HEK293 (cell line): ENCODE data around the gene PTPRG.

ENCODE experiments used
- CTCF ChIA-PET: fragments of 350-600 bp; formaldehyde crosslinking; extraction: SDS; loops from one replicate; lab custom pipeline; 2021; ENCODE audit warnings: antibody characterized with exemption; lab: Yijun Ruan, JAX
- POLR2A ChIA-PET: fragments of 300-600 bp; formaldehyde crosslinking; extraction: SDS; loops from one replicate; lab custom pipeline; 2020; ENCODE audit warnings: antibody characterized with exemption, inconsistent platforms; lab: Yijun Ruan, JAX
- H3K27ac ChIP-seq: fragments of 200-500 bp; sonication (Bioruptor generic); 2 replicates; pipeline ENCODE4 v1.5.1; 2014; ENCODE audit warnings: low read depth, low read length, control low read depth, inconsistent platforms; ENCODE audit errors: extremely low read depth
- H3K36me3 ChIP-seq, 2 experiments: fragments of 200-500 bp in 1 of 2; sonication (Bioruptor generic) in 1 of 2; 1 replicate in 1 of 2; 2 replicates in 1 of 2; pipeline ENCODE4 v1.5.1; 2014 to 2017; ENCODE audit warnings: inconsistent platforms in 2 of 2, low read length in 2 of 2; ENCODE audit not compliant: control insufficient read depth in 2 of 2, insufficient read depth in 1 of 2
- H3K4me1 ChIP-seq: fragments of 200-500 bp; sonication (Bioruptor generic); 2 replicates; pipeline ENCODE4 v1.5.1; 2014; ENCODE audit warnings: mild to moderate bottlenecking, low read length, inconsistent platforms; ENCODE audit not compliant: control insufficient read depth, insufficient read depth
- H3K4me3 ChIP-seq: 2 replicates; pipeline ENCODE4 v1.5.1; 2011; ENCODE audit warnings: low read depth, mild to moderate bottlenecking, control low read depth, low read length, moderate library complexity
- H3K9me3 ChIP-seq: fragments of 200-500 bp; sonication (Bioruptor generic); 2 replicates; pipeline ENCODE4 v1.5.1; 2014; ENCODE audit warnings: low read depth, low read length, inconsistent platforms; ENCODE audit not compliant: control insufficient read depth, insufficient read depth
- GLI4 ChIP-seq: fragments of 450-650 bp; formaldehyde crosslinking; IDR thresholded peaks from 2 replicates; pipeline ENCODE4 v1.5.1; 2016; ENCODE audit warnings: missing biosample characterization, missing genetic modification characterization
- MEIS1 ChIP-seq: sonication (generic); formaldehyde crosslinking; IDR thresholded peaks from 2 replicates; pipeline ENCODE4 v1.8.1; 2022; ENCODE audit warnings: missing genetic modification reagents, mild to moderate bottlenecking, borderline replicate concordance
- PRDM1 ChIP-seq: fragments of 450-650 bp; formaldehyde crosslinking; IDR thresholded peaks from 2 replicates; pipeline ENCODE4; 2016; ENCODE audit warnings: missing biosample characterization, missing genetic modification characterization
- PRDM6 ChIP-seq: fragments of 450-650 bp; formaldehyde crosslinking; IDR thresholded peaks from 2 replicates; pipeline ENCODE4 v1.5.1; 2017; ENCODE audit warnings: missing biosample characterization, missing genetic modification characterization
- RBAK ChIP-seq: fragments of 450-650 bp; formaldehyde crosslinking; IDR thresholded peaks from 2 replicates; pipeline ENCODE4 v1.5.1; 2016; ENCODE audit warnings: missing biosample characterization, missing genetic modification characterization
- ZFHX2 ChIP-seq: fragments of 450-650 bp; formaldehyde crosslinking; conservative IDR thresholded peaks from 2 replicates; pipeline ENCODE4 v1.5.1; 2016; ENCODE audit warnings: missing biosample characterization, missing genetic modification characterization
- ZNF10 ChIP-seq: fragments of 450-650 bp; formaldehyde crosslinking; IDR thresholded peaks from 2 replicates; pipeline ENCODE4 v1.5.1; 2017; ENCODE audit warnings: missing biosample characterization, missing genetic modification characterization
- ZNF138 ChIP-seq: fragments of 450-650 bp; formaldehyde crosslinking; IDR thresholded peaks from 2 replicates; pipeline ENCODE4 v1.5.1; 2016; ENCODE audit warnings: missing biosample characterization, missing genetic modification characterization, borderline replicate concordance
- ZNF140 ChIP-seq: fragments of 450-650 bp; formaldehyde crosslinking; IDR thresholded peaks from 2 replicates; pipeline ENCODE4 v1.5.1; 2016; ENCODE audit warnings: missing biosample characterization, missing genetic modification characterization
- ZNF202 ChIP-seq: fragments of 450-650 bp; formaldehyde crosslinking; IDR thresholded peaks from 2 replicates; pipeline ENCODE4 v1.5.1; 2016; ENCODE audit warnings: missing biosample characterization, missing genetic modification characterization, borderline replicate concordance
- ZNF274 ChIP-seq, 2 experiments: fragments of 200-500 bp in 1 of 2; fragments of 450-650 bp in 1 of 2; sonication (Bioruptor generic) in 1 of 2; formaldehyde crosslinking in 1 of 2; IDR thresholded peaks; 2 replicates each; pipeline versions ENCODE4 v1.5.1 to v1.6.1; 2014 to 2016; ENCODE audit warnings: borderline replicate concordance in 1 of 2, inconsistent platforms in 1 of 2, low read length in 1 of 2, missing biosample characterization in 1 of 2, missing genetic modification characterization in 1 of 2
- ZNF354C ChIP-seq: fragments of 450-650 bp; formaldehyde crosslinking; IDR thresholded peaks from 2 replicates; pipeline ENCODE4 v1.5.1; 2016; ENCODE audit warnings: missing biosample characterization, missing genetic modification characterization, low read depth, borderline replicate concordance
- ZNF398 ChIP-seq: fragments of 450-650 bp; formaldehyde crosslinking; IDR thresholded peaks from 2 replicates; pipeline ENCODE4 v1.5.1; 2017; ENCODE audit warnings: missing biosample characterization, missing genetic modification characterization
- ZNF426 ChIP-seq: fragments of 450-650 bp; formaldehyde crosslinking; IDR thresholded peaks from 2 replicates; pipeline ENCODE4 v1.5.1; 2017; ENCODE audit warnings: missing biosample characterization, missing genetic modification characterization, mild to moderate bottlenecking, inconsistent platforms, moderate library complexity
- ZNF514 ChIP-seq: fragments of 450-650 bp; formaldehyde crosslinking; IDR thresholded peaks from 2 replicates; pipeline ENCODE4 v1.5.1; 2016; ENCODE audit warnings: missing biosample characterization, missing genetic modification characterization
- ZNF610 ChIP-seq: fragments of 450-650 bp; formaldehyde crosslinking; IDR thresholded peaks from 2 replicates; pipeline ENCODE4 v1.5.1; 2016; ENCODE audit warnings: missing biosample characterization, missing genetic modification characterization, borderline replicate concordance
- ZNF621 ChIP-seq: fragments of 450-650 bp; formaldehyde crosslinking; IDR thresholded peaks from 2 replicates; pipeline ENCODE4 v1.5.1; 2017; ENCODE audit warnings: missing biosample characterization, missing genetic modification characterization
- ZNF677 ChIP-seq: fragments of 450-650 bp; IDR thresholded peaks from 2 replicates; pipeline ENCODE4 v1.5.0; 2018; ENCODE audit warnings: missing biosample characterization, mild to moderate bottlenecking, missing genetic modification characterization, moderate library complexity
- ZNF768 ChIP-seq: fragments of 450-650 bp; formaldehyde crosslinking; IDR thresholded peaks from 2 replicates; pipeline ENCODE4 v1.5.1; 2018; ENCODE audit warnings: missing biosample characterization, mild to moderate bottlenecking, missing genetic modification characterization
- ZSCAN5A ChIP-seq: fragments of 450-650 bp; formaldehyde crosslinking; IDR thresholded peaks from 2 replicates; pipeline ENCODE4 v1.5.1; 2016; ENCODE audit warnings: missing biosample characterization, missing genetic modification characterization
- TF ChIP-seq, protein P1 (sequence below): fragments of 450-650 bp; formaldehyde crosslinking; IDR thresholded peaks from 2 replicates; pipeline ENCODE4 v1.5.1; 2016; ENCODE audit warnings: missing biosample characterization, missing genetic modification characterization

Gene PTPRG

DNA sequence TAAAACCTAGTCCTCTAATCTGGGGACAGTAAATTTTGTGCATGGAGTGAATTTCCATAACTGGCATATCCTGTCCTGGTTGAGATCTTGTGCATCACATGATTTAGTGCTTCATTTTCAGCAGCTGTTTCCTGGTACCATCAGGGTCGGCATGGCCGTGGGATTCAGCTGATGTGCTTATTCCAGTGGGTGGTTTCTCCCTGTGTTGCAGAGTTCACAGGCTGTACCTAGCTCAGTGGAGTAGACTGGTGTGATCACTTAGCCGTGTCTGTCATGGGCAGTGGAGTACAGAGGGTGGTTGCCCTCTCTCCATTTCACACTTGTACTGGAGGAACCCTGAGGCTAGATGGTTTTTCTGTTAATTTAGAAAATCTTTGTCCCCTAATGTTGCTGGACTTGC lies 228.5 kb downstream of the PTPRG start:
- no peaks in the 10 kb centered on the region; the same call in 1 of the 2 replicates for H3K4me1 ChIP-seq
- TF ChIP-seq, protein P1, sequence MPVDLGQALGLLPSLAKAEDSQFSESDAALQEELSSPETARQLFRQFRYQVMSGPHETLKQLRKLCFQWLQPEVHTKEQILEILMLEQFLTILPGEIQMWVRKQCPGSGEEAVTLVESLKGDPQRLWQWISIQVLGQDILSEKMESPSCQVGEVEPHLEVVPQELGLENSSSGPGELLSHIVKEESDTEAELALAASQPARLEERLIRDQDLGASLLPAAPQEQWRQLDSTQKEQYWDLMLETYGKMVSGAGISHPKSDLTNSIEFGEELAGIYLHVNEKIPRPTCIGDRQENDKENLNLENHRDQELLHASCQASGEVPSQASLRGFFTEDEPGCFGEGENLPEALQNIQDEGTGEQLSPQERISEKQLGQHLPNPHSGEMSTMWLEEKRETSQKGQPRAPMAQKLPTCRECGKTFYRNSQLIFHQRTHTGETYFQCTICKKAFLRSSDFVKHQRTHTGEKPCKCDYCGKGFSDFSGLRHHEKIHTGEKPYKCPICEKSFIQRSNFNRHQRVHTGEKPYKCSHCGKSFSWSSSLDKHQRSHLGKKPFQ (tag by site-specific recombination): peak; percentile 67
- no peak for TF ChIP-seq ZNF274 (IDR thresholded peaks at IDR 0.05; ENCODE audit: low read length)
- TF ChIP-seq ZNF274 (tag by site-specific recombination; IDR thresholded peaks at IDR 0.05; ENCODE audit: borderline replicate concordance): no peak
- no peak for TF ChIP-seq ZNF768 (tag by site-specific recombination)
- TF ChIP-seq ZFHX2 (tag by site-specific recombination): 0 out of 2 replicates have a peak, but pooled peaks have one; percentile 14
- TF ChIP-seq ZNF140 (tag by site-specific recombination): no peak
- CTCF ChIA-PET: no interaction called here

GRCh38 chr3:61790411-61790810 lies 229.0 kb downstream of the PTPRG start:
- H3K27ac ChIP-seq: no peak overlapping the region
- H3K4me1 ChIP-seq: no peaks in the 10 kb centered on the region; the same call in 1 of the 2 replicates
- CTCF ChIA-PET: no interaction called here
- POLR2A ChIA-PET: interaction anchor here (0.7 kb wide), 1 partner anchor 90 kb away, joined by 3 read pairs; no protein-coding TSS in a partner anchor
- TF ChIP-seq ZNF138 (no peak), PRDM6 (tag by site-specific recombination) (peak; percentile 44; the same call in 1 of the 2 replicates)
- H3K4me3 ChIP-seq: no peak overlapping the region
- H3K9me3 ChIP-seq: no peaks in the 10 kb centered on the region
- no peaks in the 10 kb centered on the region for H3K36me3 ChIP-seq

More for the DNA sequence above, 228.5 kb downstream of the PTPRG start:
- Histone ChIP-seq H3K27ac (no peak overlapping the region), H3K4me3 (no peak overlapping the region), H3K36me3 (no peaks in the 10 kb centered on the region), H3K9me3 (no peaks in the 10 kb centered on the region)
- POLR2A ChIA-PET: interaction anchor here (0.7 kb wide), 1 partner anchor 91 kb away, joined by 3 read pairs; no protein-coding TSS in a partner anchor

DNA sequence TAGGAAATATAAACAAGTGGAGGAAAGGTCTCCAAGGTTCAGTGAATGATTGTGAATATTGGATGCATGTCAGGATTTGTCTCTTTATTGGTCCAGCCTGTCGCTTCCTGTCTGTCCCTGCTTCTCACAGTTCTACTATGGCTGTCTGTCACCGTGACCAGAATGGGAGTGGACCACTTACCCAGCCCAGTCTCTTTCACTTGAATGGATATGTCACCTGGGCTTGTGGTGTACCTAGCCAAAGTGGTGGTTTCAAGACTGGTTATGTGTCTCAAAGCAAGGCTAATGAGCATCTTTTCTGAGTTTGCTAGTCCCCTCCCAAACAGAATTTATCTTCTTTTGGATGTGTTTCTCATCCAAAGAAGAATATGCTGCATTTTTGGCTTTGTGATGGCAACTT lies 231.7 kb downstream of the PTPRG start:
- ChIA-PET POLR2A (no interaction called here), CTCF (interaction anchor here (0.7 kb wide), 1 partner anchor 258 kb away, joined by 3 read pairs; no protein-coding TSS in a partner anchor)
- Histone ChIP-seq H3K4me1 (peaks cover 3% of the 10 kb centered on the region; the same call in 1 of the 2 replicates), H3K27ac (no peak overlapping the region), H3K36me3 (no peaks in the 10 kb centered on the region), H3K9me3 (no peaks in the 10 kb centered on the region), H3K4me3 (no peak overlapping the region)
- TF ChIP-seq ZNF514 (tag by site-specific recombination) (no peak), ZNF398 (tag by site-specific recombination) (no peak), MEIS1 (no peak), GLI4 (no peak), ZNF202 (tag by site-specific recombination) (no peak), ZNF426 (tag by site-specific recombination) (no peak), ZNF10 (tag by site-specific recombination) (no peak), PRDM1 (tag by site-specific recombination) (no peak), ZNF677 (no peak), RBAK (tag by site-specific recombination) (no peak), ZNF354C (tag by site-specific recombination) (no peak), ZFHX2 (tag by site-specific recombination) (no peak), ZNF610 (tag by site-specific recombination) (no peak), ZNF621 (tag by site-specific recombination) (no peak), ZSCAN5A (tag by site-specific recombination) (no peak)
- TF ChIP-seq, protein P1 (tag by site-specific recombination): no peak
